Endothelial cell of umbilical vein (primary cell): Measurements from ENCODE around the gene PDE6B. TPM values are rescaled to one million over a fixed set of nuclear protein-coding genes. Genes with fewer than 3 reads are reported as not detected.

Source experiments
- BruUV-seq: library from RNA; stranded (reverse); fragments of 400-500 nt; replicated peaks from 2 replicates; lab custom pipeline; 2021; lab: Mats Ljungman, UMichigan
- CTCF ChIA-PET: fragments of 300-600, 350-600 bp; sonication (Branson Sonifier 250); formaldehyde crosslinking; loops from one replicate; lab custom pipeline; 2021; ENCODE audit warnings: antibody characterized with exemption, inconsistent platforms; lab: Charles Lee
- POLR2A ChIA-PET: fragments of 300-600, 350-600 bp; sonication (Branson Sonifier 250); formaldehyde crosslinking; loops from one replicate; lab custom pipeline; 2021; ENCODE audit warnings: antibody characterized with exemption, inconsistent platforms; lab: Charles Lee
- DNase-seq: peaks from one replicate; pipeline ENCODE4 v3.0.0-alpha.2; 2011; ENCODE audit warnings: low read depth, low spot score
- FAIRE-seq: peaks from 2 replicates; lab custom pipeline; 2011; peaks lifted over from hg19 to GRCh38; lab: Jason Lieb, UNC
- H2AFZ ChIP-seq: 2 replicates; pipeline ENCODE4 v1.6.0; 2012; ENCODE audit warnings: low read depth, low read length, control low read depth, inconsistent platforms
- H3K27ac ChIP-seq: 2 replicates; pipeline ENCODE4 v1.5.1; 2011; ENCODE audit warnings: low read depth, mild to moderate bottlenecking, control low read depth, low read length, moderate library complexity; ENCODE audit not compliant: insufficient read depth
- H3K27me3 ChIP-seq, 2 experiments: 2 replicates each; pipeline versions ENCODE4 v1.6.0 to v1.6.1; 2011; ENCODE audit warnings: low read length in 2 of 2, mixed read lengths in 1 of 2; ENCODE audit not compliant: control insufficient read depth in 2 of 2, insufficient read depth in 2 of 2
- H3K36me3 ChIP-seq, 2 experiments: 2 replicates in 1 of 2; 3 replicates in 1 of 2; pipeline ENCODE4 v1.5.1; 2011; ENCODE audit warnings: low read length in 2 of 2, mild to moderate bottlenecking in 1 of 2, moderate library complexity in 1 of 2; ENCODE audit not compliant: control insufficient read depth in 2 of 2, insufficient read depth in 2 of 2; ENCODE audit errors: extremely low read depth in 1 of 2
- H3K4me1 ChIP-seq: 3 replicates; pipeline ENCODE4 v1.5.1; 2011; ENCODE audit warnings: mild to moderate bottlenecking, low read length; ENCODE audit not compliant: control insufficient read depth, insufficient read depth; ENCODE audit errors: extremely low read depth
- H3K4me2 ChIP-seq: 2 replicates; pipeline ENCODE4 v1.6.1; 2011; ENCODE audit warnings: low read length, control low read depth, mixed read lengths; ENCODE audit not compliant: insufficient read depth
- H3K4me3 ChIP-seq, 3 experiments: fragments of 200-600 bp in 1 of 3; sonication (generic), shearing (Covaris generic) in 1 of 3; replicated peaks in 1 of 3; 2 replicates each; pipeline ENCODE4 v1.5.1; 2011 to 2016; ENCODE audit warnings: control low read depth in 3 of 3, low read length in 3 of 3, mild to moderate bottlenecking in 2 of 3, inconsistent platforms in 1 of 3, low read depth in 1 of 3, moderate library complexity in 1 of 3; ENCODE audit not compliant: insufficient read depth in 1 of 3
- H3K79me2 ChIP-seq: 2 replicates; pipeline ENCODE4 v1.6.0; 2012; ENCODE audit warnings: low read length, inconsistent platforms; ENCODE audit not compliant: control insufficient read depth, insufficient read depth
- H3K9ac ChIP-seq: replicated peaks from 2 replicates; pipeline ENCODE3; 2011; ENCODE audit warnings: low read length, control low read depth; ENCODE audit not compliant: insufficient read depth; ENCODE audit errors: extremely low read depth
- H3K9me1 ChIP-seq: replicated peaks from 3 replicates; pipeline ENCODE4 v1.6.0; 2011; ENCODE audit warnings: mild to moderate bottlenecking, low read length; ENCODE audit not compliant: control insufficient read depth, insufficient read depth; ENCODE audit errors: extremely low read depth
- H3K9me3 ChIP-seq: replicated peaks from 2 replicates; pipeline ENCODE4 v1.5.1; 2012; ENCODE audit warnings: low read length, inconsistent platforms; ENCODE audit not compliant: control insufficient read depth, insufficient read depth
- H4K20me1 ChIP-seq: replicated peaks from 2 replicates; pipeline ENCODE3; 2011; ENCODE audit warnings: mild to moderate bottlenecking, low read length; ENCODE audit not compliant: control insufficient read depth, insufficient read depth; ENCODE audit errors: extremely low read depth
- EZH2 ChIP-seq: IDR thresholded peaks from 2 replicates; pipeline ENCODE4 v1.6.1; 2012; ENCODE audit warnings: borderline replicate concordance, low read depth, mild to moderate bottlenecking, moderate library complexity, low read length, inconsistent platforms; ENCODE audit not compliant: severe bottlenecking
- FOS ChIP-seq: IDR thresholded peaks from 2 replicates; pipeline ENCODE4 v1.6.1; 2011; ENCODE audit warnings: mild to moderate bottlenecking, low read length, moderate library complexity, borderline replicate concordance; ENCODE audit not compliant: insufficient read depth
- GATA2 ChIP-seq: IDR thresholded peaks from 2 replicates; pipeline ENCODE4 v1.7.0; 2011; ENCODE audit warnings: low read depth, mild to moderate bottlenecking, moderate library complexity, mixed read lengths, low read length; ENCODE audit not compliant: insufficient read length, insufficient read depth
- JUN ChIP-seq: IDR thresholded peaks from 2 replicates; pipeline ENCODE4 v1.6.1; 2011; ENCODE audit warnings: borderline replicate concordance, low read depth; ENCODE audit not compliant: insufficient read length, insufficient read depth
- MYC ChIP-seq: IDR thresholded peaks from one replicate; pipeline ENCODE4 v1.6.1; 2011; ENCODE audit warnings: mild to moderate bottlenecking, low read depth, low read length
- POLR2A ChIP-seq: IDR thresholded peaks from 2 replicates; pipeline ENCODE4 v1.6.1; 2012; ENCODE audit warnings: low read depth, mild to moderate bottlenecking, control low read depth, low read length
- POLR2AphosphoS5 ChIP-seq: IDR thresholded peaks from 2 replicates; pipeline ENCODE4 v1.6.1; 2012; ENCODE audit warnings: low read depth, mild to moderate bottlenecking, control low read depth, low read length, moderate library complexity; ENCODE audit not compliant: insufficient read depth
- dilution Hi-C: fragments of 300-500 bp; cut with MboI; formaldehyde crosslinking; loops from one replicate; pipeline ENCODE4 v1.15.0; 2019; ENCODE audit warnings: low sequenced_read_pairs; ENCODE audit not compliant: extremely low pct_ligation_motif_present
- intact Hi-C: fragments of 100-400 bp; cut with micrococcal nuclease; formaldehyde crosslinking; loops from one replicate; pipeline ENCODE4 v1.10.0; 2022
- polyA plus RNA-seq, 4 experiments: library from polyadenylated mRNA; depleted of rRNA in 3 of 4; stranded (reverse) in 3 of 4; unstranded in 1 of 4; fragments of >200 nt; gene quantifications; 2 replicates each; pipeline versions ENCODE4 v1.2.1 to v1.2.3, GENCODE V29; 2011 to 2012; ENCODE audit warnings: missing spikeins in 1 of 4
- total RNA-seq: library from RNA; stranded (reverse); gene quantifications from 2 replicates; pipeline ENCODE4 v1.2.3, GENCODE V29; 2021
- TF ChIP-seq, protein P1 (sequence below), 2 donors: IDR thresholded peaks; 1 replicate in 1 of 2; 2 replicates in 1 of 2; pipeline ENCODE4 v1.5.1; 2011; ENCODE audit warnings: low read length in 2 of 2, mild to moderate bottlenecking in 2 of 2, moderate library complexity in 2 of 2, control low read depth in 1 of 2, inconsistent platforms in 1 of 2, low read depth in 1 of 2; ENCODE audit not compliant: insufficient read depth in 1 of 2; ENCODE audit errors: extremely low read depth in 1 of 2
- TF ChIP-seq, protein P2 (sequence below): IDR thresholded peaks from 2 replicates; pipeline ENCODE4 v1.6.1; 2011; ENCODE audit not compliant: insufficient read depth, insufficient read length

The PDE6B gene
- total and polyA plus RNA-seq, 2 donors (not counting 3 experiments of a cell fraction or from before 2014, with no cell fraction given), result 0.77 to 1.8 TPM

DNA sequence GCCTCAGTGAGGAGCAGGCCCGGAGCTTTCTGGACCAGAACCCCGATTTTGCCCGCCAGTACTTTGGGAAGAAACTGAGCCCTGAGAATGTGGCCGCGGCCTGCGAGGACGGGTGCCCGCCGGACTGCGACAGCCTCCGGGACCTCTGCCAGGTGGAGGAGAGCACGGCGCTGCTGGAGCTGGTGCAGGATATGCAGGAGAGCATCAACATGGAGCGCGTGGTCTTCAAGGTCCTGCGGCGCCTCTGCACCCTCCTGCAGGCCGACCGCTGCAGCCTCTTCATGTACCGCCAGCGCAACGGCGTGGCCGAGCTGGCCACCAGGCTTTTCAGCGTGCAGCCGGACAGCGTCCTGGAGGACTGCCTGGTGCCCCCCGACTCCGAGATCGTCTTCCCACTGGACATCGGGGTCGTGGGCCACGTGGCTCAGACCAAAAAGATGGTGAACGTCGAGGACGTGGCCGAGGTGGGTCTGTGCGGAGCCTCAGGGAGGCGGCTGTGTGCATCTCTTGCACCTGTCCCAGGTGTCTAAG, 323 bp downstream of the PDE6B start:
- ChIA-PET CTCF (interaction anchor here (1.4 kb wide), 1 partner anchor 11 kb away, joined by 3 read pairs; no protein-coding TSS in a partner anchor), POLR2A (no interaction called here)
- no peak overlapping the region for H3K4me3 ChIP-seq
- no peaks in the 10 kb centered on the region for H3K79me2 ChIP-seq
- H3K9me1 ChIP-seq, result no peaks in the 10 kb centered on the region
- no peaks in the 10 kb centered on the region for H3K36me3 ChIP-seq
- no peaks in the 10 kb centered on the region for H3K9me3 ChIP-seq
- no peak overlapping the region for H3K4me2 ChIP-seq
- H2AFZ ChIP-seq, result no peak overlapping the region
- H4K20me1 ChIP-seq, result no peaks in the 10 kb centered on the region
- BruUV-seq, result no TSS peak
- intact Hi-C loops, result no loop called here
- no peaks in the 10 kb centered on the region for H3K27me3 ChIP-seq
- dilution Hi-C loops, result no loop called here
- DNase-seq (no peak), FAIRE-seq (no peak)
- H3K9ac ChIP-seq, result no peak overlapping the region
- H3K27ac ChIP-seq, result no peak overlapping the region
- no peaks in the 10 kb centered on the region for H3K4me1 ChIP-seq
- TF ChIP-seq EZH2 (no peak), POLR2A (no peak), POLR2AphosphoS5 (no peak), JUN (no peak), GATA2 (no peak), MYC (no peak), FOS (no peak)
- TF ChIP-seq, protein P1, sequence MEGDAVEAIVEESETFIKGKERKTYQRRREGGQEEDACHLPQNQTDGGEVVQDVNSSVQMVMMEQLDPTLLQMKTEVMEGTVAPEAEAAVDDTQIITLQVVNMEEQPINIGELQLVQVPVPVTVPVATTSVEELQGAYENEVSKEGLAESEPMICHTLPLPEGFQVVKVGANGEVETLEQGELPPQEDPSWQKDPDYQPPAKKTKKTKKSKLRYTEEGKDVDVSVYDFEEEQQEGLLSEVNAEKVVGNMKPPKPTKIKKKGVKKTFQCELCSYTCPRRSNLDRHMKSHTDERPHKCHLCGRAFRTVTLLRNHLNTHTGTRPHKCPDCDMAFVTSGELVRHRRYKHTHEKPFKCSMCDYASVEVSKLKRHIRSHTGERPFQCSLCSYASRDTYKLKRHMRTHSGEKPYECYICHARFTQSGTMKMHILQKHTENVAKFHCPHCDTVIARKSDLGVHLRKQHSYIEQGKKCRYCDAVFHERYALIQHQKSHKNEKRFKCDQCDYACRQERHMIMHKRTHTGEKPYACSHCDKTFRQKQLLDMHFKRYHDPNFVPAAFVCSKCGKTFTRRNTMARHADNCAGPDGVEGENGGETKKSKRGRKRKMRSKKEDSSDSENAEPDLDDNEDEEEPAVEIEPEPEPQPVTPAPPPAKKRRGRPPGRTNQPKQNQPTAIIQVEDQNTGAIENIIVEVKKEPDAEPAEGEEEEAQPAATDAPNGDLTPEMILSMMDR (IDR thresholded peaks at IDR 0.05; ENCODE audit: extremely low read depth in 1 of 2, insufficient read depth in 1 of 2, low read depth in 1 of 2, low read length in 2 of 2), result no peak
- TF ChIP-seq, protein P2, sequence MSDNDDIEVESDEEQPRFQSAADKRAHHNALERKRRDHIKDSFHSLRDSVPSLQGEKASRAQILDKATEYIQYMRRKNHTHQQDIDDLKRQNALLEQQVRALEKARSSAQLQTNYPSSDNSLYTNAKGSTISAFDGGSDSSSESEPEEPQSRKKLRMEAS, result no peak
